Stomach (tissue), 4 donors: ENCODE measurements around the gene OCSTAMP.

Experiments used
- POLR2A ChIP-seq, 4 donors: fragments of 450-650 bp; IDR thresholded peaks; one replicate each; pipeline ENCODE4 v1.6.1; 2016; ENCODE audit warnings: antibody characterized with exemption in 4 of 4, control low read depth in 2 of 4, mild to moderate bottlenecking in 1 of 4, moderate library complexity in 1 of 4
- POLR2AphosphoS5 ChIP-seq, 3 donors: sonication (generic); formaldehyde crosslinking; IDR thresholded peaks; one replicate each; pipeline ENCODE4 v1.6.1; 2016; ENCODE audit warnings: antibody characterized with exemption in 3 of 3
- TF ChIP-seq, protein P1 (sequence below), 7 experiments: fragments of 450-650 bp in 4 of 7; fragments of 200-600 bp in 3 of 7; sonication (generic) in 3 of 7; IDR thresholded peaks; one replicate each; pipeline ENCODE4 v1.5.1; 2016 to 2019; ENCODE audit warnings: antibody characterized with exemption in 7 of 7, control low read depth in 2 of 7, mild to moderate bottlenecking in 1 of 7

- no peak for TF ChIP-seq POLR2AphosphoS5 (IDR thresholded peaks at IDR 0.05)
- TF ChIP-seq, protein P1, sequence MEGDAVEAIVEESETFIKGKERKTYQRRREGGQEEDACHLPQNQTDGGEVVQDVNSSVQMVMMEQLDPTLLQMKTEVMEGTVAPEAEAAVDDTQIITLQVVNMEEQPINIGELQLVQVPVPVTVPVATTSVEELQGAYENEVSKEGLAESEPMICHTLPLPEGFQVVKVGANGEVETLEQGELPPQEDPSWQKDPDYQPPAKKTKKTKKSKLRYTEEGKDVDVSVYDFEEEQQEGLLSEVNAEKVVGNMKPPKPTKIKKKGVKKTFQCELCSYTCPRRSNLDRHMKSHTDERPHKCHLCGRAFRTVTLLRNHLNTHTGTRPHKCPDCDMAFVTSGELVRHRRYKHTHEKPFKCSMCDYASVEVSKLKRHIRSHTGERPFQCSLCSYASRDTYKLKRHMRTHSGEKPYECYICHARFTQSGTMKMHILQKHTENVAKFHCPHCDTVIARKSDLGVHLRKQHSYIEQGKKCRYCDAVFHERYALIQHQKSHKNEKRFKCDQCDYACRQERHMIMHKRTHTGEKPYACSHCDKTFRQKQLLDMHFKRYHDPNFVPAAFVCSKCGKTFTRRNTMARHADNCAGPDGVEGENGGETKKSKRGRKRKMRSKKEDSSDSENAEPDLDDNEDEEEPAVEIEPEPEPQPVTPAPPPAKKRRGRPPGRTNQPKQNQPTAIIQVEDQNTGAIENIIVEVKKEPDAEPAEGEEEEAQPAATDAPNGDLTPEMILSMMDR (IDR thresholded peaks at IDR 0.05) = no peak
- TF ChIP-seq POLR2A (IDR thresholded peaks at IDR 0.05) = no peak
Measured at GRCh38 chr20:46562009-46562372, 11.5 kb upstream of the OCSTAMP start.
